LNCAP (cell line): ENCODE measurements around the gene PLOD3.

Source experiments
- CTCF ChIP-seq: fragments of 450-650 bp; IDR thresholded peaks from 2 replicates; pipeline ENCODE4 v1.5.1; 2017; ENCODE audit warnings: mild to moderate bottlenecking

PLOD3 gene

GRCh38 chr7:101201695-101202602, 15.4 kb downstream of the PLOD3 start:
- TF ChIP-seq CTCF = no peak

- no peak for TF ChIP-seq CTCF
These were observed 16.4 kb downstream of the PLOD3 start, which contains the start of gene MOGAT3 for GRCh38 chr7:101200862-101201599. MOGAT3 (minus strand) TSS chr7:101201036; CDS start chr7:101200854, 182 bp downstream.

- no peak for TF ChIP-seq CTCF
These were observed 16.9 kb downstream of the PLOD3 start for GRCh38 chr7:101200504-101200861.

- TF ChIP-seq CTCF = no peak
These were observed 18.9 kb downstream of the PLOD3 start for GRCh38 chr7:101198476-101198875.

GRCh38 chr7:101197991-101198390, 19.4 kb downstream of the PLOD3 start:
- TF ChIP-seq CTCF = no peak

GRCh38 chr7:101195884-101196283, 21.5 kb downstream of the PLOD3 start:
- no peak for TF ChIP-seq CTCF

GRCh38 chr7:101189109-101189508, 28.3 kb downstream of the PLOD3 start:
- TF ChIP-seq CTCF = no peak
